GM13977 (cell line): Measurements from ENCODE around the gene CNTN4.

ENCODE experiments used
- DNase-seq: peaks from one replicate; pipeline ENCODE4 v3.0.0; 2012; ENCODE audit warnings: low spot score
- in situ Hi-C: fragments of 300-500 bp; cut with MboI; formaldehyde crosslinking; loops from one replicate; pipeline ENCODE4 v1.12.0; 2022; ENCODE audit warnings: low sequenced_read_pairs, low pct_unique_long_range_greater_than_20kb, mixed read lengths, inconsistent platforms; ENCODE audit not compliant: unreplicated experiment
- TF ChIP-seq, protein P1 (sequence below): IDR thresholded peaks from 2 replicates; pipeline ENCODE4 v1.5.1; 2012; ENCODE audit warnings: mild to moderate bottlenecking, control low read depth; ENCODE audit not compliant: insufficient read depth; ENCODE audit errors: extremely low read depth, missing control alignments

The CNTN4 gene

DNA sequence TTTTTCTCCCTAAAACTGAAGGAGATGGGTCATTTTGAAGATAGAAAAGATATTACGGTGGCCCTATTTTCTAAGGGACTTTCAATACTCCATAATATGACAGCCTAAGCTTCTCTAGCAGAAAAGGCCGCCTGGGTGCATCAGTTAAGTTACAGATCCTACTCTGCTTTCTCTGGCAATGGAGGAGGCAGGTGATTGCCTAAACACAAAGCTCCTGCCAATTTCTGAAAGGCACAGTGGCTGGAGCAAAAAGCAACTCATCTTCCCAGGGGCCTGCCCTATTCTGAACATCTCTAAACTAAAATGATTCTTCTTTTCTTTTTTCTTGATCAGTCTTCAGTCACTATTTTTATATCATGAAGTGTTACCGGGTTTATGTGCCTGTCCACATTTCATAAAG lies 276.7 kb downstream of the CNTN4 start:
- in situ Hi-C loops: no loop called here
- TF ChIP-seq, protein P1, sequence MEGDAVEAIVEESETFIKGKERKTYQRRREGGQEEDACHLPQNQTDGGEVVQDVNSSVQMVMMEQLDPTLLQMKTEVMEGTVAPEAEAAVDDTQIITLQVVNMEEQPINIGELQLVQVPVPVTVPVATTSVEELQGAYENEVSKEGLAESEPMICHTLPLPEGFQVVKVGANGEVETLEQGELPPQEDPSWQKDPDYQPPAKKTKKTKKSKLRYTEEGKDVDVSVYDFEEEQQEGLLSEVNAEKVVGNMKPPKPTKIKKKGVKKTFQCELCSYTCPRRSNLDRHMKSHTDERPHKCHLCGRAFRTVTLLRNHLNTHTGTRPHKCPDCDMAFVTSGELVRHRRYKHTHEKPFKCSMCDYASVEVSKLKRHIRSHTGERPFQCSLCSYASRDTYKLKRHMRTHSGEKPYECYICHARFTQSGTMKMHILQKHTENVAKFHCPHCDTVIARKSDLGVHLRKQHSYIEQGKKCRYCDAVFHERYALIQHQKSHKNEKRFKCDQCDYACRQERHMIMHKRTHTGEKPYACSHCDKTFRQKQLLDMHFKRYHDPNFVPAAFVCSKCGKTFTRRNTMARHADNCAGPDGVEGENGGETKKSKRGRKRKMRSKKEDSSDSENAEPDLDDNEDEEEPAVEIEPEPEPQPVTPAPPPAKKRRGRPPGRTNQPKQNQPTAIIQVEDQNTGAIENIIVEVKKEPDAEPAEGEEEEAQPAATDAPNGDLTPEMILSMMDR: no peak
- DNase-seq: no peak

DNA sequence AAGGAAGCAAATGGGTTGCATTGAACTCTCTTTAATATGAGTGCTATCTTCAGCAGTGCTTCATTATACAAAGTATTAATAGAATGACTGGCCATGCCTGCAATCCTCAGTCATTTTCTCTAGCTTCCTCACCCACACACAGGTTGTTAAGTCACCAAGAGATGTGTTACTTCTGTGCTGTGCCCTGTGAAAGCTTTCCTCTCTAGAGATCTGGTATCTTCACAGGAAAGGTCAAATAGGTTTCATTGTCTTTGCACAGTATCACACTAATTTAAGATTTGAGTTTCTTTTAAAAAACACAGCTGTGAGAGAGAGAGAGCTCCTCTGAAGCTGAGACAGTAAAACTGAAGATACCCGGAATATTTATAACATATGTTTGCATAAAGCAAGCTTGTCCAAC lies 278.6 kb downstream of the CNTN4 start:
- no peak for DNase-seq
- in situ Hi-C loops: no loop called here
- TF ChIP-seq, protein P1: no peak

DNA sequence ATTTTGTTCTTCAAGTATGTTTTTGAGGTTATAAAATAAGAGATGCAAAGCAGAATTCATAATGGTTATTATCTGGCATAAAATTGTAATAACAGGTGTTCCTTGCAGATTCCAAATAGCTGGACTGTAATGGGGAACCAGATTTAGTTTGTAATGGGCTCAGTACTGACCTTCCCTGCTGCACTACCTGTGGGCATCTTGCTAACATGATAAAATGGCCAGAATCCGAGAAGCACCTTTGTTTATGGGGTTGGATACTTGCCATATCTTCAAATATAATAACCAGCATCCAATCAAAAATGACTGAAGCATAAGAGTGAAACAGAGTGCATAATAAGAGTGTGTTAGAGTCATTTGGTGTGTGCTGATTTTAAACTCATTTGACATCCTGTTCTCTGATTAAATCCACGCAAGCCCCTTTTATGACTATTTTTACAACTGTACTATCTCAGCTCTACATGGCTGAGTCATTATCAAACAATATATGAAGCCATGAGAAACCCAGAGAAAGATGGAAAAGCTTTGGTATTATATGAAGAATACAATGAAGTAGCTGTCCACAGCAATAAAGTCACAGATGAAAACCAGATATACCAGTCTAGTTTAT lies 292.4 kb downstream of the CNTN4 start:
- DNase-seq: no peak
- TF ChIP-seq, protein P1: no peak
- in situ Hi-C loops: no loop called here

DNA sequence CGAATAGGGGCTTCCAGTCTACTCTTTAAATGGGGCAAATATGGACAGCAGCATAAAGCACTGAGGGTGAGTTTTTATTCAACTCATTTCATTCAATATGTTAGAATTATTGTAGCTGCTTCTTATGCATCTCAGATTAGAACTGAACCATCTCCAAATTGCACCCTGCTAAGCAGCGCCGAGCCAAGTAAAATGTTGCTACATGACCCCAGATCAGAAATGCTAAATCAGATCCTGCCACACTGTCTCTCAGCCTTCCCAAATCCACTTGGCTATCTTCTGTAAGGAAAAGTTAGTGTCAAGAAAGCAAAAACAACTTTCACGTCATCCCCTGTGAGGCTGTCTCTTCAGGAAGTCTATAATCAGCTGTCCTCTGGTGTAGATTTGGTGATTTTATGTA lies 293.2 kb downstream of the CNTN4 start:
- TF ChIP-seq, protein P1: no peak
- no peak for DNase-seq
- in situ Hi-C loops: no loop called here

DNA sequence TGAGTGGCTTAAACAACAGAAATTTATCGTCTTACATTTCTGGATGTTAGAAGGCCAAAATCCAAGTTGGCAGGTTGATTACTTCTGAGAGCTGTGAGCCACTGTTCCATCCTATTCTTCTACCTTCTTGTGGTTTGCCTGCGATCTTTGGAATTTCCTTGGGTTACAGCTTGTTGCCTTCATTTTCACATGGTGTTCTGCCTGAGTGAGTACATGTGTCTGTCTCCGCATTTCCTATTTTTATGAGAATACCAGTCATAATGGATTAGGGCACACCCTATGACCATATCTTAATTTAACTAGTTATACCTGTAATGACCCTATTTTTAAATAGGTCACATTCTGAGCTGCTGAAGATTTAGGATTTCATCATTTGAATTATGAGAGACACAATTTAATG lies 294.3 kb downstream of the CNTN4 start:
- in situ Hi-C loops: no loop called here
- DNase-seq: no peak
- TF ChIP-seq, protein P1: no peak

DNA sequence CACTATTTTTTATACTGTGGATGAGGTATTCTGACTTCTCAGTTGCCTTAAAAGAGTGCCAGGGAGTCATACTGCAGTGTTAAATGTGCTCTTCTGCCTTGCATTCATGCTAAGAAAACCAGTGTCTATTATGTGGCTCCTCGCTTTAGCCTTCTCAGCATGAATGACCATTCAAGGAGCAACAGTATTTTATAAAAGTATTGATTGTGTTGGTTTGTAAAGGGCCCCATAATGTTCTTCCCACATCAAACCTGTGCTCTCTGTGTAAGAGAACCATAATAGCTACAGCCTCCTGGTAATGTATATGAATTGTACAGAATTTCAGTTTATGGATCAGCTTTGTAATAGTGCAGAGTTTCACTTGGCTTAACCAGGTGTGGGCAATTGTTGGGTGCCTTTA lies 316.4 kb downstream of the CNTN4 start:
- in situ Hi-C loops: no loop called here

More for the DNA sequence above, 316.4 kb downstream of the CNTN4 start:
- no peak for DNase-seq
- TF ChIP-seq, protein P1: no peak
